HG03460 (cell line): ENCODE measurements around the gene FBLN1.
"Not testable (repeated sequence)": the region's sequence is repeated elsewhere in the genome, so short reads cannot be mapped to it uniquely, and the experiment has no call there.

Source experiments
- ATAC-seq: cut with Tn5 transposase; IDR thresholded peaks from one replicate; pipeline ENCODE4 v1.9.1; 2021; ENCODE audit not compliant: unreplicated experiment

FBLN1 gene, protein sequence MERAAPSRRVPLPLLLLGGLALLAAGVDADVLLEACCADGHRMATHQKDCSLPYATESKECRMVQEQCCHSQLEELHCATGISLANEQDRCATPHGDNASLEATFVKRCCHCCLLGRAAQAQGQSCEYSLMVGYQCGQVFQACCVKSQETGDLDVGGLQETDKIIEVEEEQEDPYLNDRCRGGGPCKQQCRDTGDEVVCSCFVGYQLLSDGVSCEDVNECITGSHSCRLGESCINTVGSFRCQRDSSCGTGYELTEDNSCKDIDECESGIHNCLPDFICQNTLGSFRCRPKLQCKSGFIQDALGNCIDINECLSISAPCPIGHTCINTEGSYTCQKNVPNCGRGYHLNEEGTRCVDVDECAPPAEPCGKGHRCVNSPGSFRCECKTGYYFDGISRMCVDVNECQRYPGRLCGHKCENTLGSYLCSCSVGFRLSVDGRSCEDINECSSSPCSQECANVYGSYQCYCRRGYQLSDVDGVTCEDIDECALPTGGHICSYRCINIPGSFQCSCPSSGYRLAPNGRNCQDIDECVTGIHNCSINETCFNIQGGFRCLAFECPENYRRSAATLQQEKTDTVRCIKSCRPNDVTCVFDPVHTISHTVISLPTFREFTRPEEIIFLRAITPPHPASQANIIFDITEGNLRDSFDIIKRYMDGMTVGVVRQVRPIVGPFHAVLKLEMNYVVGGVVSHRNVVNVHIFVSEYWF

DNA sequence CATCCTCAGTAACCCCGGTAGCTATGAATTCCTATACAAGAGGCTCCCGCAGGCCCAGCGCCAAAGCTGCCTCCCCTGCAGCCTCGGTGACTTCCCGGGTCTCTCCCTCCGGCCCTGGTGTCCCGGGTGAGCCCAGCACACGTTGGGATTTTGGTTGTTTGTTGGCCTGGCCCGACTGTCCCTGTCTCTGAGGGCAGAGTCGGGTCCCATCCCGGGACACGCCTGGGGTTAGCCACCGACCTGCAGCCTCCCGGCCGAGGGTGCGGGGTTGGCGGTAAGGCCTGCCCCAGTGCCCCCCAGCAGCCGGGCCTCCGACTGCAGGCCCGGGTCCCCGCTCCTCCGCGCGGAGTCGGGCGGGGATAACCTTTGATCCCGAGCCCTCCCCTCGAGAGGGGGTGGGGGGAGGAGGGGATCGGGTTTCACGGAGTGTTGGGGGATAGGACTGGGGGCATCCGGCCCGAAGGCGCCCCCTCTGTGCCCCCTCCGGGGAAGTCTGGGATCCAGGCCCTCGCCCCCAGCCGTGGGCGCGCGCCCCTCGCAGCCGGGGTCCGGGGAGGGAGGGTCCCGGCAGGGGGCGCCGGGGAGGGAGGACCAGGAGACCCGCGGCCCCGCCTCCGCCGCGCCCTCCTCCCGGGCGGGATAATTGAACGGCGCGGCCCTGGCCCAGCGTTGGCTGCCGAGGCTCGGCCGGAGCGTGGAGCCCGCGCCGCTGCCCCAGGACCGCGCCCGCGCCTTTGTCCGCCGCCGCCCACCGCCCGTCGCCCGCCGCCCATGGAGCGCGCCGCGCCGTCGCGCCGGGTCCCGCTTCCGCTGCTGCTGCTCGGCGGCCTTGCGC lies at the start of gene FBLN1:
Gene FBLN1 (plus strand): TSS at position 669 of the 835 bp plus-strand sequence. CDS start 103 bp downstream, at position 772.
- ATAC-seq = no peak

- ATAC-seq = no peak
Observed at GRCh38 chr22:45453764-45454163, 48.9 kb upstream of the FBLN1 start.

GRCh38 chr22:45454275-45454674 lies 48.4 kb upstream of the FBLN1 start:
- ATAC-seq = no peak

DNA sequence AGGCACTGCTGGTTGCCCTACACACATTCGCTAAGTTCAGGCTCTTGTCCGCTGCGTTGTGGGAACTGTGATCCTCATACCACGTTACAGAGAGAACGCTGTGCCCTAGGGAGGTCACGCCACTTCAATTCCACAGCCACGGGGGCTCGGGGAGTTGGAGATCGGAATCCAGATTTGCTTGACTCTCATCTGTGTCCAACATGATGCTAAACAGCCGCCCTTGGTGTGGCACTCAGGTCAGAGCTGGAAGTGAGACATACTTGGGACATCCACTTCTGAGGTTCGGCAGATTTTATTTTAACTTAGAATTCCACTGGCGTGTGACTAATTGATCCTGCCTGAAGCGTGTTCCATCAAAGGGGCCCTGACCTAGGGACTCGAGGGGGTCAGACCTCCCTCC lies 47.5 kb upstream of the FBLN1 start:
- no peak for ATAC-seq

DNA sequence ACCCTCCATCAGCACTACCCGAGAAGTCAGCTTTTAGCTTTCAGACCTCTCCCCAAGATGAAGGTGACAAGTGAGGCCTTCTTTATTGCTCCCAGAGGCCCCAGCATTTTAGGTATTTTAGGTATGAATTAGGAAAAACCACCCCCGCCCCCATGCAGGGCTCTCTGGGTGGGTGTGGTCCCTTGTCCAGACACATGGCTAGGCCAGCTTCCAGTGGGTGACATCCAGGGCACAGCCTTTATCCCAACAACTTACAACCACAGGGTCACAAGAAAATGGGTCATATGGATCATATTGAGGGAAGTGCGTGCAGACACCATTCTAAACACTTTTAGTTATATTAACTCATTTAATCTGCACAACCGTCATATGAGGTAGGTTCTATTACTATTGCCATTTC lies 47.1 kb upstream of the FBLN1 start:
- ATAC-seq = no peak

- no peak for ATAC-seq
Observed at GRCh38 chr22:45456811-45457210, 45.9 kb upstream of the FBLN1 start.

DNA sequence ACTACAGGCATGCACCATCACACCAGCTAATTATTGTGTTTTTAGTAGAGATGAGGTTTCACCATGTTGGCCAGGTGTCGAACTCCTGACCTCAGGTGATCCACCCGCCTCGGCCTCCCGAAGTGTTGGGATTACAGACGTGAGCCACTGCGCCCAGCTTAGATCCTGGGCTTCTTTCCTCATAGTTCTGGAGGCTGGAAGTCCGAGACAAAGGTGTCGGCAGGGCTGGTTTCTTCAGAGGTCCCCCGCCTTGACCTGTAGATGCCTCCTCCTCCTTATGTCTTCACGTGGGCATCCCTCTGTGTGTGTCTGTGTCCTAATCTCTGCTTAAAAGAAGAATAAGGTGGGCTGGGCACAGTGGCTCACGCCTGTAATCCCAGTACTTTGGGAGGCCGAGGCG lies 44.2 kb upstream of the FBLN1 start:
- no peak for ATAC-seq

DNA sequence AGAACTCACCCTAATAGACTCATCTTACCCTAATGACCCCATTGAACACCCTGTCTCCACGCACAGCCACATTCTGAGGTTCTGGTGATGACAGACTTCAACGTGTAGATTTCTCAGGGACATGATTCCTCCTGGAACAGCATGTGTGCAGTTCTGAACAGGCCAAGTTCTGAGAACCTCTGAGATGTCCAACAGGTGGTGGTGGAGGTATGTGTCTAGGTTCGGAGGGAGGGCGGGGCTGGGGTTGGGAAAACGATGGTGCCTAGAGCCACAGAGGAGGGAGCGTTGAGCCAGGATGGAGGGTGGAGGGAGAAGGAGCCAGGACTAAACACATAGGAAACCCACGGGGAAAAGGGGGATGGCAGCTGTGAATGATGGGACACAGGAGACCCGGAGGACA lies 43.4 kb upstream of the FBLN1 start:
- no peak for ATAC-seq

GRCh38 chr22:45460288-45461109 lies 42.2 kb upstream of the FBLN1 start:
- ATAC-seq = no peak

DNA sequence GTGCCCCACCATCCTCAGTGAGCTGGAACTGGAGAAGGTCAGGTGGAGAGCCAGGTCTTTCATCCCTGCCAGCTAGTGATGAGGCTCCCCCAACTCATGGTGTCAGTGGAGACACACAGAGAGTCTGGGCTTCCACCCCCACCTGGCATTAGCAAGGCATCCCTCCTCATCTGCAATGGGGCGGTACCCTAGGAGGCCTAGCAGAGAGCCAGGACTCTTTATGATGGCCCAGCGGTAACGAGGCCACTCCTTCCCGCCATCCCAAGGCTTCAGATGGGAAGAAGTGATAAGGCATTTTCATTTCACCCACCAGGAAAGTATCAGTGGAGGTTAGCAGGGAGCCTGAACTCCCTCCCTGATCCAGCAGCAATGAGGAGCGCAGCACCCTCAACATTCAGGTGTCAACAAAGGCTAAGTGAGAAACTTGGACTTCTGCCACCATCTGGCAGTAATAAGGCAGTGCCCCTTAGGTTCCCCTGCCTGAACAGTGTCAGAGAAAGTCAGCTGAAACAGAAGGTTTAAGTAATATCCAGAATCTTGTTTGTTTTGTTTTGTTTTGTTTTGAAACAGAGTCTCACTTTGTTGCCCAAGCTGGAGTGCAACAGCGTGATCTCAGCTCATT lies 40.5 kb upstream of the FBLN1 start:
- ATAC-seq = no peak

GRCh38 chr22:45463691-45464090 lies 39.0 kb upstream of the FBLN1 start:
- ATAC-seq = not testable (repeated sequence)

- no peak for ATAC-seq
Observed at GRCh38 chr22:45465633-45466032, 37.0 kb upstream of the FBLN1 start.

DNA sequence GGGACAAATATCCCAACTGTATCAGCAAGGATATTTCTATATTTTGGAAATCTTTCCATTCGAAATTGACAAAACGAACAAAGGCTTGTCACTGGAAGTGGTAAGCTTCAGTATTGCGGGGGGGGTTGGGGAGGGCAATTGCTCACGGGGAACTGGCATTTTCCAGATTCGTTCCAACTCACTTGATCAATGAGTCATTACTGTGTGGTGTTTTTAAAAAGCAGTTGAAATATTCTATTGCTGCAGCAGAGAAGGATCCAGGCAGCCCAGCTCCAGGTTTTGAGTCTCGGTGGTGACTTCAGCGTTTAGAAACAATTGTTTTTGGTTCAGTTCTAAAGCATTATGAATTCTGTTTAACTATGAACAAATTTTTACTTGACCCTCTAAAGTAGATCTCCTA lies 33.8 kb upstream of the FBLN1 start:
- ATAC-seq = no peak

- ATAC-seq = no peak
Observed at GRCh38 chr22:45469281-45470073, 33.2 kb upstream of the FBLN1 start.

- no peak for ATAC-seq
Observed at GRCh38 chr22:45470871-45471270, 31.8 kb upstream of the FBLN1 start.

DNA sequence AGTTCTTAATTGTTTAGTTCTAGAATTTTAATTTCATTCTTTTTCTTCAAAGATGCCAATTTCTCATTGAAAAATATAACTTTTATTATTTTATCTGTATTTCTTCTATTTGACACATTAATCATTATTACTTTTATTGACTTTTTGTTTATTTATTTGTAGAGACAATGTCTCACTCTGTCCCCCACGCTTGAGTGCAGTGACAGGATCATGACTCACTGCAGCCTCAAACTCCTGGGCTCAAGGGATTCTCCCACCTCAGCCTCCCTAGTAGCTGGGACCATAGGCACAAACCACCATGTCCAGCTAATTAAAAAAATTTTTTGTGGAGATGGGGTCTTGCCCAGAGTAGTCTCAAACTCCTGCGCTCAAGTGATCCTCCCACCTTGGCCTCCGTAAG lies 30.3 kb upstream of the FBLN1 start:
- ATAC-seq = no peak

DNA sequence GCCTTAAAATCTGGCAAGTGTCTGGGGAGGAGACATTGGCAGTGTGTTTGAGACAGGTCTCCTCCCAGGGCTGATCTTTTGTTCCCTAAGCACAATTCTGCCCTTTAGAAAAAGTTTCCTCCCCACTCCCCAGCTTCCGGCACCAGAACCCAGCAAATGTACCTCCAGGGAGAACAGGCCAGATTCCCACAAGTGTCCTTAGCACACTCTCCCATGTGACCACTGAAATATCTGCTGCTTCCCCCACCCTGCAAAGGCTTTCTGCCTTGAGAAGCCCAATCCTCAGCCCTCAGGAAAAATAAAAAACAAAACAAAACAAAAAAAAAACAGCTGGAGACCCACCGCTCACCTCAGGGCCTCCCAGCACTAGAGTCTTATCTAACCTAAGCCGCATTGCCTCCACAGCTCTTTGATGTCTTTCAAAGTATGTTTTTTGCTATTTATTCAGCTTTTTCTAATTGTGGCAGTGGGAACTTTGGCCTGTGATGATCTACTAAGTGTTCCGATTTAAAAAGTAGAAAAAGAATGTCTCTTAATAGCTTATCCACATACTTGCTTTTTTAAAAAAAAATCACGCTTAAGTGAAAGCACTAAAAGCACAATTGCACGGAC lies 29.0 kb upstream of the FBLN1 start:
- ATAC-seq = no peak

GRCh38 chr22:45475063-45475747 lies 27.5 kb upstream of the FBLN1 start:
- no peak for ATAC-seq
